T-cell (primary cell): ENCODE measurements around the gene BTBD3. TPM values are rescaled to one million over a fixed set of nuclear protein-coding genes. Genes with fewer than 3 reads are reported as not detected.

ENCODE experiments used
- ATAC-seq, 4 experiments: fragments of 200-7000 bp in 3 of 4; fragments of 150-1000 bp in 1 of 4; cut with Tn5 transposase; replicated peaks in 1 of 4; 1 replicate in 3 of 4; 2 replicates in 1 of 4; pipeline ENCODE4 v1.10.0; 2021; ENCODE audit warnings: moderate library complexity in 3 of 4, mild to moderate bottlenecking in 2 of 4, moderate number of reproducible peaks in 1 of 4
- CTCF ChIA-PET, 2 donors: fragments of 300-600 bp; sonication (Branson Sonifier 250); formaldehyde crosslinking; loops; one replicate each; lab custom pipeline; 2022; ENCODE audit warnings: antibody characterized with exemption in 2 of 2; lab: Charles Lee
- POLR2A ChIA-PET, 2 donors: fragments of 300-600 bp; sonication (Branson Sonifier 250); formaldehyde crosslinking; loops; one replicate each; lab custom pipeline; 2022; ENCODE audit warnings: antibody characterized with exemption in 2 of 2; lab: Charles Lee
- DNase-seq, 35 experiments: peaks; one replicate each; pipeline versions ENCODE4 v3.0.0 to v3.0.0-alpha.2; 2013 to 2023
- H3K27ac ChIP-seq: one replicate; pipeline ENCODE4 v1.5.1; 2013; ENCODE audit warnings: low read length
- H3K27me3 ChIP-seq, 2 experiments: replicated peaks in 1 of 2; 1 replicate in 1 of 2; 2 replicates in 1 of 2; pipeline versions ENCODE4 v1.6.1 to v1.7.0; 2013; ENCODE audit warnings: low read length in 1 of 2, mixed read lengths in 1 of 2; ENCODE audit not compliant: control insufficient read depth in 2 of 2, insufficient read depth in 2 of 2; ENCODE audit errors: extremely low read depth in 1 of 2
- H3K36me3 ChIP-seq, 2 donors: 1 replicate in 1 of 2; 2 replicates in 1 of 2; pipeline versions ENCODE4 v1.6.1 to v1.7.0; 2013; ENCODE audit warnings: low read length in 1 of 2; ENCODE audit not compliant: control insufficient read depth in 2 of 2, insufficient read depth in 1 of 2; ENCODE audit errors: extremely low read depth in 1 of 2
- H3K4me1 ChIP-seq, 2 experiments: 1 replicate in 1 of 2; 2 replicates in 1 of 2; pipeline versions ENCODE4 v1.6.1 to v1.7.0; 2013; ENCODE audit warnings: low read length in 2 of 2, mixed read lengths in 1 of 2; ENCODE audit not compliant: insufficient read depth in 2 of 2, control insufficient read depth in 1 of 2; ENCODE audit errors: extremely low read depth in 1 of 2
- H3K4me3 ChIP-seq, 2 donors: 1 replicate in 1 of 2; 2 replicates in 1 of 2; pipeline versions ENCODE4 v1.5.1 to v1.7.0; 2013; ENCODE audit warnings: mild to moderate bottlenecking in 2 of 2, low read length in 1 of 2, moderate library complexity in 1 of 2; ENCODE audit not compliant: control insufficient read depth in 1 of 2; ENCODE audit errors: extremely low read depth in 1 of 2
- H3K9me3 ChIP-seq: 2 replicates; pipeline ENCODE4 v1.7.0; 2013
- H3K27ac Mint-ChIP-seq, 2 donors: one replicate each; pipeline ENCODE4 v1.8.0; 2020 to 2021; ENCODE audit warnings: mild to moderate bottlenecking in 2 of 2, mixed read lengths in 2 of 2
- H3K27me3 Mint-ChIP-seq, 2 donors: one replicate each; pipeline ENCODE4 v1.8.0; 2021 to 2022; ENCODE audit warnings: mixed read lengths in 2 of 2
- H3K36me3 Mint-ChIP-seq: one replicate; pipeline ENCODE4 v1.8.0; 2021; ENCODE audit warnings: mixed read lengths
- H3K4me1 Mint-ChIP-seq, 3 donors: one replicate each; pipeline ENCODE4 v1.8.0; 2020 to 2022; ENCODE audit warnings: mixed read lengths in 3 of 3, mild to moderate bottlenecking in 1 of 3
- H3K4me3 Mint-ChIP-seq, 3 donors: one replicate each; pipeline ENCODE4 v1.8.0; 2020 to 2022; ENCODE audit warnings: mild to moderate bottlenecking in 3 of 3, mixed read lengths in 3 of 3, moderate library complexity in 3 of 3
- H3K9me3 Mint-ChIP-seq, 3 donors: one replicate each; pipeline ENCODE4 v1.8.0; 2020 to 2022; ENCODE audit warnings: mixed read lengths in 3 of 3
- WGBS: methylation state at CpG from one replicate; pipeline ENCODE4 v1.1.5; 2013; ENCODE audit warnings: missing lambda C conversion rate; ENCODE audit not compliant: insufficient coverage; 5-methylcytosine and 5-hydroxymethylcytosine counted together
- total RNA-seq, 35 experiments: library from RNA in 6 of 35; stranded (reverse) in 6 of 35; fragments of 120-200 nt in 1 of 35; gene quantifications; one replicate each; pipeline versions ENCODE4 v1.2.1 to v1.2.4 and lab custom pipeline; 2013 to 2026

The BTBD3 gene
- total RNA-seq, 5 donors from 2014 or later (not counting 1 experiment from before 2014, with no cell fraction given), result 0.77 to 4.3 (median 1.8) TPM

DNA sequence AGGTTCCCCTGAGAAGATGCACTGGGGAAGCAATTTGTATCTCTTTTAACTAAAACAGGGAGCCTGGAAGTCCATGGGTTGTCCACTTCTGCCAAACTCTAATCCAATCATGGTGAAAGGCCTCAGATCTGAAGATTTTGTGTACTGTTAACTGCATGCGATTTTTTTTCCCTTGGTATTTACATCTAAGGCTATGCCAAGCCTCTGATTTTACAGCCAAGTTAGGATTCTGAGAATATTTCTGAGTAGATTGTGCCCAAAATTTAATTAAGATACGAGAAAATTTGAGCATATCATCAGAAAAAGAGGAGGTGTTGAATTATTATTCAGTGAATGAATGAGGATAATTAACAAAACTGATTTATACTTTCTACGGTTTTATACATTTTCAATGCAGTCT is 34.0 kb downstream of the BTBD3 start:
- ATAC-seq, result no peak
- no peak overlapping the region for H3K4me3 ChIP-seq
- Mint-ChIP-seq H3K4me1 (no peaks in the 10 kb centered on the region), H3K9me3 (peaks cover 7 to 13% (median 11%) of the 10 kb centered on the region in 3 donors), H3K27me3 (peaks cover 2 to 3% of the 10 kb centered on the region in 2 donors), H3K27ac (no peak overlapping the region), H3K36me3 (no peaks in the 10 kb centered on the region), H3K4me3 (no peak overlapping the region)
- H3K9me3 ChIP-seq, result no peaks in the 10 kb centered on the region
- H3K36me3 ChIP-seq, result no peaks in the 10 kb centered on the region
- H3K27me3 ChIP-seq, result no peaks in the 10 kb centered on the region
- H3K27ac ChIP-seq, result no peak overlapping the region
- ChIA-PET POLR2A (no interaction called here), CTCF (no interaction called here)
- no peak for DNase-seq
- no CpG with 5 or more reads among the region's 3 CpGs for WGBS
- H3K4me1 ChIP-seq, result no peaks in the 10 kb centered on the region

DNA sequence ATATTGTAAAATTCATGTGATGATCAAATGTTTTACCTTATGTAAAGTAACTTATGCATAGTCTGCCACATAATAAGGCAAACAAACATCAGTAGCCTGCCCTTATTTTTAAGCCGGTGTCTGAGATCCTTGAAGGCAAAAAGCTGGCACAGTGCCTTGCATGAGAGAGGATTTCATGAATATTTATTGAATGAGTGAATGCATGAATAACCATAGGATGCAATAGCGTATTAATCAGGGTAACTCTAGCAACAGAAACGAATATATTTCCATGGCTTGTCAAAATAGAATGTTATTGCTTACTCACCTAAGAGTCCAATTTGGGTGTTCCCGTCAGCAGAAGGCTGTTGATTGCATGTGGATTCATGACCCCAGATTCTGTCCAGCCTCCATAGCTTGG is 34.9 kb downstream of the BTBD3 start:
- Mint-ChIP-seq H3K27ac (no peak overlapping the region), H3K4me1 (no peaks in the 10 kb centered on the region), H3K4me3 (no peak overlapping the region), H3K9me3 (peaks cover 7 to 13% (median 11%) of the 10 kb centered on the region in 3 donors), H3K36me3 (no peaks in the 10 kb centered on the region), H3K27me3 (peaks cover 3 to 7% of the 10 kb centered on the region in 2 donors)
- Histone ChIP-seq H3K4me3 (no peak overlapping the region), H3K27me3 (no peaks in the 10 kb centered on the region), H3K27ac (no peak overlapping the region), H3K9me3 (no peaks in the 10 kb centered on the region), H3K36me3 (no peaks in the 10 kb centered on the region), H3K4me1 (no peaks in the 10 kb centered on the region)
- ATAC-seq, result no peak
- ChIA-PET POLR2A (no interaction called here), CTCF (no interaction called here)
- no peak for DNase-seq
- 100% methylated on average over 1 of the region's 4 CpGs for WGBS

DNA sequence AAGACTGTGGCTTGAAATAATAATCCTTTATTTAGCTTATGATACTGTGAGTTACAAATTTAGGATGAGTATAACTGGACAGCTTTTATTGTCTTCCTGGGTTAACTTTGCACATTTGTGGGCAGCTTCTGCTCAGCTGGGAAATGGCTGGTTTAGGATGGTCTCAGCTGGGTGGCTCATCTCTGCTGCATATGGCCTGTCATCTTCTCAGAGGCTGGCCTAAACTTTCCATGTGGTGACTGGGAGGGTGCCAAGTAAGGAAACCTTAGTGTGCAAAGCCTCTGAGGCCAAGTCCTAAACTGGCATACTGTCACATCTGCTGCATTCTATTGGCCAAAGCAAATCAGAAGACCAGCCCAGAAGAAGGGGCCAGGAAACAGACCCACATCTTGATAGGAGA is 40.2 kb downstream of the BTBD3 start:
- DNase-seq (no peak), ATAC-seq (no peak)
- H3K9me3 Mint-ChIP-seq, result peaks cover 4 to 13% (median 10%) of the 10 kb centered on the region in 3 donors
- Histone ChIP-seq H3K4me3 (no peak overlapping the region), H3K36me3 (no peaks in the 10 kb centered on the region), H3K27me3 (no peaks in the 10 kb centered on the region), H3K27ac (no peak overlapping the region), H3K4me1 (no peaks in the 10 kb centered on the region), H3K9me3 (no peaks in the 10 kb centered on the region)
- peaks cover 3 to 17% of the 10 kb centered on the region in 2 donors for H3K27me3 Mint-ChIP-seq
- H3K27ac Mint-ChIP-seq, result no peak overlapping the region
- ChIA-PET POLR2A (no interaction called here), CTCF (no interaction called here)
- no peaks in the 10 kb centered on the region for H3K36me3 Mint-ChIP-seq
- peaks cover 0 to 6% (median 4%) of the 10 kb centered on the region in 3 donors for H3K4me1 Mint-ChIP-seq
- no peak overlapping the region for H3K4me3 Mint-ChIP-seq

- peaks cover 0 to 6% (median 4%) of the 10 kb centered on the region in 3 donors for H3K4me1 Mint-ChIP-seq
- no peaks in the 10 kb centered on the region for H3K27me3 ChIP-seq
- H3K27ac Mint-ChIP-seq, result no peak overlapping the region
- H3K36me3 ChIP-seq, result no peaks in the 10 kb centered on the region
- no peak for DNase-seq
- no peaks in the 10 kb centered on the region for H3K4me1 ChIP-seq
- peaks cover 3 to 17% of the 10 kb centered on the region in 2 donors for H3K27me3 Mint-ChIP-seq
- H3K9me3 ChIP-seq, result no peaks in the 10 kb centered on the region
- POLR2A ChIA-PET, result interaction anchor here in 1 of 2 donors (0.6 kb wide), 1 partner anchor 179 kb away, joined by 4 read pairs; no protein-coding TSS in a partner anchor
- no peak overlapping the region for H3K27ac ChIP-seq
- H3K4me3 ChIP-seq, result no peak overlapping the region
- WGBS, result 63% methylated on average over 22 of the region's 24 CpGs
- CTCF ChIA-PET, result no interaction called here
- no peak for ATAC-seq
- no peak overlapping the region for H3K4me3 Mint-ChIP-seq
- H3K9me3 Mint-ChIP-seq, result peaks cover 4 to 13% (median 10%) of the 10 kb centered on the region in 3 donors
- no peaks in the 10 kb centered on the region for H3K36me3 Mint-ChIP-seq
Measured at GRCh38 chr20:11958855-11959254, 41.2 kb downstream of the BTBD3 start.

GRCh38 chr20:11965602-11966001 is 47.9 kb downstream of the BTBD3 start:
- H3K27me3 ChIP-seq, result no peaks in the 10 kb centered on the region
- Mint-ChIP-seq H3K4me1 (no peaks in the 10 kb centered on the region), H3K27me3 (no peaks in the 10 kb centered on the region), H3K36me3 (no peaks in the 10 kb centered on the region), H3K27ac (no peak overlapping the region), H3K4me3 (no peak overlapping the region), H3K9me3 (no peaks in the 10 kb centered on the region)
- ATAC-seq, result no peak
- H3K4me3 ChIP-seq, result no peak overlapping the region
- no peaks in the 10 kb centered on the region for H3K4me1 ChIP-seq
- H3K36me3 ChIP-seq, result no peaks in the 10 kb centered on the region
- WGBS, result no CpG with 5 or more reads among the region's 1 CpG
- no peak overlapping the region for H3K27ac ChIP-seq
- ChIA-PET CTCF (no interaction called here), POLR2A (no interaction called here)
- no peak for DNase-seq
- no peaks in the 10 kb centered on the region for H3K9me3 ChIP-seq

DNA sequence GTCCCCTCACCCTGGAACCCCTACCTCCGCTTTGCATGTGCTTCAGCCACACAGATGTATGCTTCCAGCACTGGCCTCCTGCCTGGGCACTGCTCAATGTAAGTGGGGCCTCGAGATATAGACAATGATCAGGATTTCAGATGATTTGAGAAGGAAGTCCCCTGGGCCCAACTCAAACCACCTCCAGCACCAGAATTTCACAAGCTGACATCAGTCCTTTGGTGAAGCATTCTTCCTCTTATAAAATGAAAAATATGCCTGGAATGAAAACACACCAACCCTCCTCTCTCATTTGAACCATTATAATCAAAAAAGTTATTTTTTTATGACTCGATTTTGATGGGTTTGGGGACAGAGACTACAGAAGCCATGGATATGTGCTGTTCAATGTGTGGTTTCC is 48.5 kb downstream of the BTBD3 start:
- 40% methylated on average over 1 of the region's 3 CpGs for WGBS
- Histone ChIP-seq H3K36me3 (no peaks in the 10 kb centered on the region), H3K4me1 (no peaks in the 10 kb centered on the region), H3K4me3 (no peak overlapping the region), H3K9me3 (no peaks in the 10 kb centered on the region), H3K27me3 (no peaks in the 10 kb centered on the region), H3K27ac (no peak overlapping the region)
- no peak for DNase-seq
- Mint-ChIP-seq H3K36me3 (no peaks in the 10 kb centered on the region), H3K27ac (no peak overlapping the region), H3K4me3 (no peak overlapping the region), H3K27me3 (no peaks in the 10 kb centered on the region), H3K4me1 (no peaks in the 10 kb centered on the region), H3K9me3 (no peaks in the 10 kb centered on the region)
- ChIA-PET CTCF (no interaction called here), POLR2A (no interaction called here)
- no peak for ATAC-seq

- WGBS, result no CpG with 5 or more reads among the region's 3 CpGs
- Histone ChIP-seq H3K36me3 (no peaks in the 10 kb centered on the region), H3K9me3 (no peaks in the 10 kb centered on the region), H3K4me1 (no peaks in the 10 kb centered on the region), H3K27me3 (no peaks in the 10 kb centered on the region), H3K4me3 (no peak overlapping the region), H3K27ac (no peak overlapping the region)
- no peaks in the 10 kb centered on the region for H3K36me3 Mint-ChIP-seq
- H3K9me3 Mint-ChIP-seq, result peaks cover 0 to 7% (median 0%) of the 10 kb centered on the region in 3 donors
- DNase-seq (no peak), ATAC-seq (no peak)
- ChIA-PET POLR2A (no interaction called here), CTCF (no interaction called here)
- H3K4me3 Mint-ChIP-seq, result no peak overlapping the region
- no peaks in the 10 kb centered on the region for H3K27me3 Mint-ChIP-seq
- H3K27ac Mint-ChIP-seq, result no peak overlapping the region
- H3K4me1 Mint-ChIP-seq, result no peaks in the 10 kb centered on the region
Measured at GRCh38 chr20:11970243-11970836, 52.6 kb downstream of the BTBD3 start.
